ENCODE data around the gene COQ10A.
"Not testable (repeated sequence)": the region's sequence is repeated elsewhere in the genome, so short reads cannot be mapped to it uniquely, and the experiment has no call there.

COQ10A gene

GRCh38 chr12:56244494-56244893 lies 22.2 kb upstream of the COQ10A start:
- DNase-seq, result no peak

DNA sequence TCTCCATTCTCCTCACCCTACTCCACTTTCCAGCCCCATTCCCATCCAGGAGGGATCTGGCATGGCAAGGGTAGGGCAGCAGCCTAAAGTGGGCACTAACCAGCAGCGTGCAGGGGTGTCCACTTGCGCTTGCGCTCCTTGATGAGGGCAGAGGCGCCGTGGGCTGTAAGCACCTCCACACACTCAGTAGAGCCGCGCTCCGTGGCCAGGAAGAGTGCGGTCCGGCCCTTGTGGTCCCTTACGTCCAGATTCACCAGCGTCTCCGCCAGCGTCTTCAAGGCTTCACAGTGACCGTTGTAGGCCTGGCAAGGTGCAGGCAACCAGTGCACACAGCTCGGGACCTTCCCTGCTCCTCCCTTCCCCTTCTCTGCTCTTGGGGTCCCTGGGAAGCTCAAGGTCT lies 18.8 kb upstream of the COQ10A start:
- no peak for DNase-seq

DNA sequence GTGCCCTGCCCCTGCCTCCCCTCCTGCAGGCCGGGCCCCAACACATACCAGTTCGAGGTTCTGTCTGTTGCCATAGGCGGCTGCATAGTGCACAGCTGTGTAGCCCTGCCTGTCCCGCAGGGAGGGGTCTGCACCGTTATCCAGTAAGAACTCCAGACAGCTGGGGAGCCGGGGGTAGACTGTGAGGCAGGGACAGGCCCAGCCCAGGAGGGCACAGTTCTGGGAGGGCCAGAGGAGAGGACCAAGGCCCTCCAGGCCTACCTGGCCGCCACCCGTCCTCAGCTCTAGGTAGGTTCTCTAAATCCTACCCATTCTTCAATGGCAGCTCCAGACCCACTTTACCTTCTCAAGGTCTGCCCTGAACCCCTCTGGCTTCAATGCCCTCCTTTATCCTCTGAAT lies 18.0 kb upstream of the COQ10A start:
- no peak for DNase-seq

DNA sequence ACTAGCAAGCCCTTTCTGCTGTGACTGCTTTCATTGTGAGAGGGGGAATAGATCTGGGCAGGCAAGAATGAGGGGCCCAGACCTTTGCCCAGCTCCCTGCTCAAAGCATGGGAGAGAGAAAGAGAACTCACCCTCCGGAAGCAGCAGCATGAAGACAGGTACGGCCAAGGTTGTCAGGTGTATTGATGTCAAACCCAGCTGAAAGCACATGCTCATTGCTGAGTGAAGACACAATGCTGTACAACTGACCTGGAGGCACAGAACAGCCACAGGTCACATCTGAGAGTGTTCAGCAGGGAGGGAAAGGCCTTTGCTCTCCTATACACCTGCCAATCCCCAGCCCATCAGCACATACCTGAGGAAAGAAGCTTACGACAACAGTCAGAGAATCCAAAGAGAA lies 14.1 kb upstream of the COQ10A start:
- no peak for DNase-seq

DNA sequence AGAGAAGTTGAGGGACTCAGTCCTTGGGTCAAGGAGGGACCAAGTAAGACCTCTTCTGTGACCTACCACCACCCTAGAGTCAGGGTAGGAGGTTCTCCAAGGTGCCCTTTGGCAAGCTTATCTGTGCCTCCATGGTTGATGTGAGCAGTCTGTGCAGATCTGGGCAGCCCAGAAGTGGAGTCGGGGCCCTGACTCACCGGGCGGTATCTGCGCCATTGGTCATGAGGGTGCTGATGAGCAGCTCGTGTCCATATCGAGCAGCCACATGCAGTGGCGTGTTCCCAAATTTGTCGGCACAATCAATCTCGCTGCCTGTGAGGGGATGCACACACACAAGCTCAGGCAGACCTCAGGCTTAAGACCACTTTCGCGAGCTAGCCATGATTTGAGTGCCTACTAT lies 13.7 kb upstream of the COQ10A start:
- no peak for DNase-seq

DNA sequence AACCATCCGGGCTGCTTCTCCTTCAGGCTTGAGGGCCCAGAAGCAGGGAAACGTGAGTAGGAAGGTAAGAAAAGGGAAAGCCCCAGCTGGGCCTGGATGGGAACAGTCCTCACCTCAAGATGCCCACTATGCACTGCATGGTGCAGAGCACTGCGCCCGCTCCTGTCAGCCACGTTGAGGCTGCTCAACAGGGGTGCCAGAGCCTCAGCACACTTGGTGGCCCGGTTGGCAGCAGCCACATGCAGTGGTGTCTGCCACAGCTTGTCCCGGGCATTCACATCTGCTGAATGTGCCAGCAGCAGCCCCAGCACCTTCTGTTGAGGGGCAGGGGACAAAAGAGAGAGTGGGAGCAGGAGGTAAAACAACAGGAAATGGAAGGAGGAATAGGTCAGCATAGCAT lies 11.1 kb upstream of the COQ10A start:
- DNase-seq, result no peak

DNA sequence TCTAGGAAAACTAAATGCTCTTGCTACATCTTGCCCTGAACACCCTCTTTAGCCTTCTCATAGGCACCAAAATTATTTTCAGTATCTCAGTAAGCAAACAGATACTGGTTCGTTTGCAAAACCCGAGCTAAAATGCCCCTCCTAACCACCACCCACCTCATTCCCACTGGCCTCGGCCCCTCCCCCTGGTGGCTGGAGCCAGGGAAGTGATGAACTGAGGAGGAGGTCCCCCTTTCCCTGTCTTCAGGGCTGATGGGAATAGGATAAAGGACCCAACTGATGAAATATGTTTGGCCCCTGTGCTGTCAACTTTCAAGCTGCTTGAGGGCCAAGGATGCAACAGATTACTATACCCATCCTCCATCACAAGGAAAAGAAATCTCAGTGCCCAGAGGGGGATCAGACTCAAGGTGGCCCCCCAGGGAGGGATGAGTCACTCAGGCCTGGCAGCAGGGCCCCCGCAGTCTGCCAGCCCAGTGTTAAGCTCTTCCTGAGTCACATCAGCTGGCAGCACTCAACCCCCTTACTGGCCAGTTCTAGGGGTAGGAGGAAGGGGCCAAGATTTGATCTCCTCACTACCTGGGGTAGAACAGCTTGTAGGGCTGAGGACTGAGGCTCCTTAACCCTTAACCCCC lies 10.3 kb upstream of the COQ10A start:
- DNase-seq, result no peak

GRCh38 chr12:56257071-56257470 lies 9.7 kb upstream of the COQ10A start:
- DNase-seq, result no peak

DNA sequence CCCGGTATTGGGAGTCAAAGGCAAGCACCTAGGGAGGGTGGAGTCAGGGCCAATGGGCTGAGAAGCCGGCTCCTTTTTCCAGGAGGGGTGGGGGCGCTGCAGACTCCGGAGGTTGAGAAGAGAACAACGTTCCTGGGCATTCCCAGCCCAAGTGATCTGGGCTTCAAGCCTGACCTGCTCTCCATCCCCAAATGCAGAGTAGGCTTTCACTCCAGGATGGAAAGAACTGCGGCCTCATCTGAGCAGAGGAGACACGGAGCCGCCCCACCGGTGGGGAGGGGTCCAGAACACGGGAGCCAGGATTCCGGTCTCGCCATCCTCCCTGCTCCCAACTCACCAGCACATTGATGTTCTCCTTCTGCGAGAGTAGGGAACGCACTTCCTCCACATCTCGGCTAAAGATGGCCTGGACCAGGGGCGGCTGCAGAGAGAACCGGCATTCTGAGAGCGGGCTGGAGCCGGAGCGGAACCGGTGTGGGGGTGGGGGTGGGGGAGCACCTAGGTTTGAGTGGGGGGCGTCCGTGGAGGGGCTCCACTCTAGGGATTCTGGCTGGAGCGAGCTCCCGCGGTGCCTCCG lies 9.2 kb upstream of the COQ10A start:
- no peak for DNase-seq

DNA sequence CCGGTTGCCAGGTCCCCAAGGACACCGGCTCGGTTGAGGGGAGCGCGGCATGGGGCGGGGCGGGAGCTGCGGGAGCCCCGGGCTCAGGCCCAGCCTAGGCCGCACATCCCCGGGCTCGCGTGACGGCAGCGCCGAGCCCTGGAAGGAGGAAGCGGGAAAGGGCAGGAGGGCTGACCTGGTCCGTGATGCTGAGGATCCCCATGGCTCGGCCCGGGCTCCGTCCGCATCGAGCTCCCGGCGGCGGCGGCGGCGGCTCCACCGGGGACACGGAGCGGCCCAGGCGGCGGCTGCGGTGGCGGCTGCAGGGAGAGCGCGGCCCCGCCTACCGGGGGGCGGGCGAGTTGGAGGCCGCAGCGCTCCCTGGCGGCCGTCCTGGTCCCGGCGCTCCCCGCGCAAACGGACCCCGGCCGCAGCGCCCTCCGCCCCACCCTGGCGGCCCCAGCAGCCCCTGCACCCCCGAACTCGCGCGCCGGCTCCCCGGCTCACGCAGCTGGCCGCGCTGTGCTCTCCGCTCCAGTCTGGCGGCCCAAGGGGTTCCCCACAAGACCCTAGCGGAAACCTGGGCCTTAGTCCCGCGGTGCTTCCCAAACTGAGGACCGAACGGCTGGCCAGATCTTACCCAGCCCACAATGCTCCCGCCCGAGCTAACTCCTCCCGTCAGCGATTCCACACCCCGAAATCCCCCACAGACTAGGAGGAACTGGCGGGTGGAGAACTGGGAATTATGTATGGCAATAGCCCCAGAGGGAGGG lies 8.5 kb upstream of the COQ10A start, which contains the start of gene ANKRD52:
Gene ANKRD52, minus strand, starts transcription at position 317 of the 752 bp plus-strand sequence. Its CDS starts 115 bp downstream, at position 202.
- DNase-seq, result peak; percentile 84

DNA sequence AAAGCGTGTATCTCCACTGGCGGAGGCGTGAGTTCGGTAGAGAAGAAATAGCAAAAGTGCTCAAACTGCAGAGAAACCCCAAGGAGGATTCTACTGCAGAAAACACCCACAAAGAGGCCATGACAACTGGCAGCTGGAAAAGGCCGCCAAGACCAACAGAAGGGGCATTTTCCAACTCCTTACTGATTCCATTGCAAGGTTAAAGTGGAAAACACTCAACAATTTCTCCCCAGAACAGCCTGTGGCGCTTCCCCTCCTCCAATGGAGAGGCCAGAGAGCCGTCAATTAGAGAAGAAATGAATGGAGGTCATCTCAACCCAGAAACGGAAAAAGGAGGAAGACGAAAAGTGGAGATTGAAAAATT lies 7.9 kb upstream of the COQ10A start:
- DNase-seq, result no peak

DNA sequence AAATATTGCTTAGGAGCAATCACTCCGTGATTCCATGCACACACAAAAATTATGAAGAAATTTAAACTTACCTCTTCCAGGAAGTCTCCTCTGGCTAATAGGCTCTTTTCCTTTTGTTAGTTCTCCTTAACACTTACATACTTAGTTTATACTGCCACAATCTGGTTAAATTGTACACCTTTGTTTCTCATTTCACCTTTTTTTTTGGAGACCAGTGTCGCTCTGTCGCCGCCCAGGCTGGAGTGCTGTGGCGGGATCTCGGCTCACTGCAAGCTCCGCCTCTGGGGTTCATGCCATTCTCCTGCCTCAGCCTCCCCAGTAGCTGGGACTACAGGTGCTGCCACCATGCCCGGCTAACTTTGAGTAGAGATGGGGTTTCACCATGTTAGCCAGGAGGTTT lies 6.4 kb upstream of the COQ10A start:
- no peak for DNase-seq

DNA sequence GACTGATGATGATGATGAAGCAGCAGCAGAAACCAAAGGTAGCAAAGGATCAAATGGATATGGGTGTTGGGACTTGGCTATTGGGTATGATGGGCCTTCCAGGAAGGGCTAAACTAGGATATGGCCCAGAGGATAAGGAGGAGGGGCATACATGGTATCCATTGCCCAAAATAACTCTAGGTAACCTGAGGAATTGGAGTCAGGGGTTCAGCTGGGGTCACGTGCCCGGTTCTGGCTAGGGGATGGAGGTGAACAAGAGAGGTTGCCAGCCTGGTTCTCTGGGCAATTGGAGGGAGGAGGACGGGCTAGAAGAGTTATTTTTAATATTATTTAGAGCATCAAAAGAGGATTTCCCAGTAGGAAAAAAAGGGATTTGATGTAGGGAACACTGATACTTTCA lies 5.8 kb upstream of the COQ10A start:
- no peak for DNase-seq

GRCh38 chr12:56261503-56262232 lies 5.1 kb upstream of the COQ10A start:
- DNase-seq, result no peak

- not testable (repeated sequence) for DNase-seq
These were observed 3.8 kb upstream of the COQ10A start for GRCh38 chr12:56262955-56263354.

- not testable (repeated sequence) for DNase-seq
These were observed 562 bp upstream of the COQ10A start for GRCh38 chr12:56266068-56266692.

DNA sequence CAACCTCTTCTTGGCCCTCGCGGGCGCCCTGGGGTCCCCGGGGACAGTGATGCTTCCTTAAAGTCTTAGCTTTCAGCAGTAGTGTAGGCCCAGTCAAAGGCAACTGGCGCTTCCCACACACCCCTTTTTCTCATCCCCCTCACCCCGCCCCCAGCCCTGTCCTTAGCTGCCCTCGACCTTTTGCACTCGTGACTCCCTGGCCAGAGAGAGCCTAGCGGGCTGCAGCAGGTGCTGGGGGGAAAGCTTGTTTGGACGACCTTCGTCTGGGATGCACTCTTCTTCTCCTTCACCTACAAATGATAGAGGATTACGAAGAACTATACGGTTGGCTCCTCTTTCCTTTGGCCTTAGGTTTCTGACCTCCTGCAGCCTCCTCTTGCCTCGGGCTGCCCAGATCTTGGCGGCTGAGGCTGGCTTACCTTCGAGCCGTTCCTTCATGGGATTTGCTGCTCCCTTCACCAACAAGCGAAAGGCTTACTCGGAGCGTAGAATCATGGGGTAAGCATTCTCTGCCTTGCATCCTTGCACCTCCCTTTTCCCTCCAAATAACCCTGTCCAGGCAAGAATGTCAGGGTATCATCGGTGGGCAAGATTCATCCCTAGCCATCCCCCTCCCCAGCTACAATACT lies 815 bp downstream of the COQ10A start:
- DNase-seq, result no peak

GRCh38 chr12:56271031-56271430 lies 4.3 kb downstream of the COQ10A start:
- peak; percentile 22 for DNase-seq

GRCh38 chr12:56272468-56272867 lies 5.7 kb downstream of the COQ10A start:
- not testable (repeated sequence) for DNase-seq

DNA sequence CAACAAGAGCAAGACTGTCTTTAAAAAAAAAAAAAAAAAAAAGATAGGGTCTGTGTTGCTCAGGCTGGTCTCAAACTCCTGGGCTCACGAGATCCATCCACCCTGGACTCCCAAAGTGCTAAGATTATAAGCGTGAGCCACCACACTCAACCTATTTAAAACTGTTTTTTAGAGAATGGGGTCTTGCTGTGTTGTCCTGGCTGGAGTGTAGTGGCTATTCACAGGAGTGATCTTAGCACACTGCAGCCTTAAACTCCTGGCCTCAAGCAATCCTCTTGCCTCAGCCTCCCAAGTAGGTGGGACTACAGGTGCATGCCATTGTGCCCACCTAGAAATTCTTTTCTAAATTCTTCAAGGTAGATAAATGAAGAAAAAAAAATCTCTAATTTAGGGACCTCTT lies 7.6 kb downstream of the COQ10A start:
- no peak for DNase-seq

- no peak for DNase-seq
These were observed 12.2 kb downstream of the COQ10A start for GRCh38 chr12:56278905-56279304.

- DNase-seq, result no peak
These were observed 14.1 kb downstream of the COQ10A start for GRCh38 chr12:56280849-56281248.

GRCh38 chr12:56282030-56282429 lies 15.3 kb downstream of the COQ10A start:
- no peak for DNase-seq
